Stimulated activated CD8-positive, alpha-beta memory T cell treated with anti-CD3 and anti-CD28 coated beads, Interleukin-4, amount 100 ng/mL, for 4 hours (primary cell): Measurements from ENCODE around the gene TERB2.
"Not testable (repeated sequence)": the region's sequence is repeated elsewhere in the genome, so short reads cannot be mapped to it uniquely, and the experiment has no call there.

Source experiments
- DNase-seq, 2 donors: peaks; one replicate each; pipeline ENCODE4 v3.0.0-alpha.2; 2020; ENCODE audit warnings: low read depth in 2 of 2, low spot score in 1 of 2

Gene TERB2

GRCh38 chr15:45001180-45001579 is 44.7 kb downstream of the TERB2 start:
- not testable (repeated sequence) for DNase-seq

GRCh38 chr15:45003731-45004410 is 47.4 kb downstream of the TERB2 start:
- DNase-seq: not testable (repeated sequence)

GRCh38 chr15:45004590-45005175 is 48.2 kb downstream of the TERB2 start:
- DNase-seq: not testable (repeated sequence)

GRCh38 chr15:45009046-45009445 is 52.6 kb downstream of the TERB2 start:
- DNase-seq: no peak

- DNase-seq: not testable (repeated sequence)
These were observed 58.6 kb downstream of the TERB2 start for GRCh38 chr15:45015114-45015513.

GRCh38 chr15:45020222-45020900 is 63.9 kb downstream of the TERB2 start:
- DNase-seq: not testable (repeated sequence)

- DNase-seq: not testable (repeated sequence)
These were observed 64.4 kb downstream of the TERB2 start for GRCh38 chr15:45020901-45021259.

- DNase-seq: no peak
These were observed 64.9 kb downstream of the TERB2 start for GRCh38 chr15:45021348-45021747.

- peak; percentile 78 to 83 for DNase-seq
These were observed 66.6 kb downstream of the TERB2 start, which contains the start of gene SORD for GRCh38 chr15:45022871-45023658. TSS of gene SORD (plus strand) at chr15:45023195. CDS start at chr15:45023284, 89 bp downstream.

GRCh38 chr15:45023659-45024225 is 67.3 kb downstream of the TERB2 start:
- DNase-seq: no peak

GRCh38 chr15:45024649-45025048 is 68.2 kb downstream of the TERB2 start:
- not testable (repeated sequence) for DNase-seq

- DNase-seq: not testable (repeated sequence)
These were observed 69.1 kb downstream of the TERB2 start for GRCh38 chr15:45025627-45026026.

- no peak for DNase-seq
These were observed 70.2 kb downstream of the TERB2 start for GRCh38 chr15:45026651-45027190.

- no peak for DNase-seq
These were observed 70.7 kb downstream of the TERB2 start for GRCh38 chr15:45027220-45027619.
